ENCODE measurements around the gene PLEKHJ1.

PLEKHJ1 gene

GRCh38 chr19:2278459-2279158, 42.5 kb upstream of the PLEKHJ1 start:
- no peak overlapping the region for H3K4me3 ChIP-seq (ENCODE audit: low read depth, low read length)

GRCh38 chr19:2277138-2277537, 41.0 kb upstream of the PLEKHJ1 start:
- TF ChIP-seq, protein P1, sequence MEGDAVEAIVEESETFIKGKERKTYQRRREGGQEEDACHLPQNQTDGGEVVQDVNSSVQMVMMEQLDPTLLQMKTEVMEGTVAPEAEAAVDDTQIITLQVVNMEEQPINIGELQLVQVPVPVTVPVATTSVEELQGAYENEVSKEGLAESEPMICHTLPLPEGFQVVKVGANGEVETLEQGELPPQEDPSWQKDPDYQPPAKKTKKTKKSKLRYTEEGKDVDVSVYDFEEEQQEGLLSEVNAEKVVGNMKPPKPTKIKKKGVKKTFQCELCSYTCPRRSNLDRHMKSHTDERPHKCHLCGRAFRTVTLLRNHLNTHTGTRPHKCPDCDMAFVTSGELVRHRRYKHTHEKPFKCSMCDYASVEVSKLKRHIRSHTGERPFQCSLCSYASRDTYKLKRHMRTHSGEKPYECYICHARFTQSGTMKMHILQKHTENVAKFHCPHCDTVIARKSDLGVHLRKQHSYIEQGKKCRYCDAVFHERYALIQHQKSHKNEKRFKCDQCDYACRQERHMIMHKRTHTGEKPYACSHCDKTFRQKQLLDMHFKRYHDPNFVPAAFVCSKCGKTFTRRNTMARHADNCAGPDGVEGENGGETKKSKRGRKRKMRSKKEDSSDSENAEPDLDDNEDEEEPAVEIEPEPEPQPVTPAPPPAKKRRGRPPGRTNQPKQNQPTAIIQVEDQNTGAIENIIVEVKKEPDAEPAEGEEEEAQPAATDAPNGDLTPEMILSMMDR (IDR thresholded peaks at IDR 0.05; ENCODE audit: insufficient read depth, low read depth, low read length, missing control alignments) = no peak
- no peak overlapping the region for H3K4me3 ChIP-seq (ENCODE audit: low read depth, low read length)
- no peak for DNase-seq (ENCODE audit: low read depth)

More at GRCh38 chr19:2278459-2279158, 42.5 kb upstream of the PLEKHJ1 start:
- no peak for DNase-seq (ENCODE audit: low read depth)
- TF ChIP-seq, protein P1 (IDR thresholded peaks at IDR 0.05; ENCODE audit: insufficient read depth, low read depth, low read length, missing control alignments) = no peak

DNA sequence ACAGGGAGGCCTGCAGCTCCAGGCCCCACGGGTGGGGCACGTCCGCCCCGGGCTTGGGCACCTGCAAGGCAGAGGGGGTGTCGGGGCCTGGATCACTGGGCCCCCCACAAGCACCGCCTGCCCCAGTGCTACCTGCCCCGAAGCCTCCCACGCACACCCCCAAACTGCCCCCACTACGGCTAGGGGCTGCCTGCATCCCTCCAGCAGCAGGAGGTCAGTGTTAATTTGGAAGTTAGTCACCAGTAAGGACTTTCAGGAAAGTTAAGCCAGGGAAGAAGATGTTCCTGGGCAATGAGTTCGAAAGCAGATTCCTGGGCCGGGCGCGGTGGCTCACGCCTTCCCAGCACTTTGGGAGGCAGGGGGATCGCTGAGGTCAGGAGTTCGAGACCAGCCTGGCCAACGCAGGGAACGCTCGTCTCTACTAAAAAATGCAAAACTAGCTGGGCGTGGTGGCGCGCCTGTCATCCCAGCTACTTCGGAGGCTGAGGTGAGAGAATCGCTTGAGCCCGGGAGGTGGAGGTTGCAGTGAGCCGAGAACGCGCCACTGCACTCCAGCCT, 40.4 kb upstream of the PLEKHJ1 start:
- TF ChIP-seq, protein P1 (IDR thresholded peaks at IDR 0.05; ENCODE audit: insufficient read depth, low read depth, low read length, missing control alignments) = no peak
- no peak overlapping the region for H3K4me3 ChIP-seq (ENCODE audit: low read depth, low read length)
- DNase-seq (ENCODE audit: low read depth) = no peak

- DNase-seq (ENCODE audit: low read depth) = no peak
- H3K4me3 ChIP-seq (ENCODE audit: low read depth, low read length) = no peak overlapping the region
- TF ChIP-seq, protein P1 (IDR thresholded peaks at IDR 0.05; ENCODE audit: insufficient read depth, low read depth, low read length, missing control alignments) = no peak
These were observed 39.7 kb upstream of the PLEKHJ1 start for GRCh38 chr19:2275588-2276428.

DNA sequence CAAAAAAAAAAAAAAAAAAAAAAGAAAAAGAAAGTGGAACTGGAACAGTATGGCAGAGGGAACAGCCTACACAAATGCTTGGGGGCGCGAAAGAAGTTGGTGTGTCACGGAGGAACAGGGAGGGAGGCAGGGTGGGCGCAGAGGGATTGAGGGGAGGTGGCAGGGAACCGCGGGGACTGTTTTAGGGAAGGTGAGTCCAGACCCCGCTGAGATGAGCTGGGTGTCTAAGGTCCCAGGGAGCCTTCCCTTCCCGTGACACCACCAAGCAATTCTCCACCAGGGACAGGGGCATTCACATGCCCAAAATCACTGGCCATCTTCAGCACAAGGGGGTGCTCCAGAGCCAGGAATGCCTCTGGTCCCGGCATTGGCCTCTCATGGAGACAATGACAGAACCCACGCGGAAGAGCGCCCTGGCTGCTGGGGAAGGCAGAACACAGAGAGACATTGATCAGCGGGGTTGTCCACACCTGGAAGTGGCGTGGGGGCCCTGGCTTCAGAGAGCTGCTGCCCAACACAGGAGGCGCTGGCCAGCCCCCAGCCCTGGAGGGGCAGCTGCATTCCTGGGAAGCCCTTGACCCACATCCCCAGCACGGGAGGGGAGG, 38.9 kb upstream of the PLEKHJ1 start:
- H3K4me3 ChIP-seq (ENCODE audit: low read depth, low read length) = no peak overlapping the region
- TF ChIP-seq, protein P1 (IDR thresholded peaks at IDR 0.05; ENCODE audit: insufficient read depth, low read depth, low read length, missing control alignments) = peak; percentile 60
- peak; percentile 71 for DNase-seq (ENCODE audit: low read depth)

- TF ChIP-seq, protein P1 (IDR thresholded peaks at IDR 0.05; ENCODE audit: insufficient read depth, low read depth, low read length, missing control alignments) = no peak
- DNase-seq (ENCODE audit: low read depth) = no peak
- H3K4me3 ChIP-seq (ENCODE audit: low read depth, low read length) = no peak overlapping the region; the same call in 1 of the 2 replicates
These were observed 38.1 kb upstream of the PLEKHJ1 start for GRCh38 chr19:2274185-2274711.
